Naive B cell (primary cell): Measurements from ENCODE around the gene DLG1. TPM values are rescaled to one million over a fixed set of nuclear protein-coding genes. Genes with fewer than 3 reads are reported as not detected.
A peak's percentile ranks its signal among the peaks of the same experiment; 100 is the strongest.
"Not testable (repeated sequence)": the region's sequence is repeated elsewhere in the genome, so short reads cannot be mapped to it uniquely, and the experiment has no call there.

Experiments
- ATAC-seq, 2 donors: fragments of 150-1000 bp; cut with Tn5 transposase; 2 replicates each; pipeline ENCODE4 v1.10.0; 2021; ENCODE audit warnings: low read depth in 2 of 2, mild to moderate bottlenecking in 2 of 2, moderate library complexity in 2 of 2
- DNase-seq: peaks from one replicate; pipeline ENCODE4 v3.0.0; 2022
- H3K27ac Mint-ChIP-seq, 6 donors: one replicate each; pipeline ENCODE4 v1.8.0; 2020 to 2022; ENCODE audit warnings: mild to moderate bottlenecking in 6 of 6, mixed read lengths in 6 of 6, moderate library complexity in 5 of 6, inconsistent platforms in 2 of 6
- H3K27me3 Mint-ChIP-seq, 3 donors: one replicate each; pipeline ENCODE4 v1.8.0; 2021 to 2022; ENCODE audit warnings: mixed read lengths in 3 of 3, mild to moderate bottlenecking in 1 of 3
- H3K36me3 Mint-ChIP-seq, 2 donors: one replicate each; pipeline ENCODE4 v1.8.0; 2020 to 2022; ENCODE audit warnings: mixed read lengths in 2 of 2, inconsistent platforms in 1 of 2, mild to moderate bottlenecking in 1 of 2
- H3K4me1 Mint-ChIP-seq, 3 donors: one replicate each; pipeline ENCODE4 v1.8.0; 2020 to 2022; ENCODE audit warnings: mixed read lengths in 3 of 3, inconsistent platforms in 1 of 3, mild to moderate bottlenecking in 1 of 3, moderate library complexity in 1 of 3
- H3K4me3 Mint-ChIP-seq, 8 donors: one replicate each; pipeline ENCODE4 v1.8.0; 2020 to 2022; ENCODE audit warnings: mild to moderate bottlenecking in 8 of 8, mixed read lengths in 8 of 8, moderate library complexity in 8 of 8, inconsistent platforms in 2 of 8
- H3K9me3 Mint-ChIP-seq, 7 donors: one replicate each; pipeline ENCODE4 v1.8.0; 2020 to 2022; ENCODE audit warnings: mixed read lengths in 7 of 7, mild to moderate bottlenecking in 5 of 7, inconsistent platforms in 2 of 7, moderate library complexity in 1 of 7
- polyA plus RNA-seq, 6 donors: library from polyadenylated mRNA; unstranded; fragments of 300-500 nt; fragmentation: Illumina TruSeq; gene quantifications; one replicate each; pipeline ENCODE4 v1.2.3, GENCODE V29; 2021; ENCODE audit warnings: low read depth in 6 of 6

DLG1 gene
- polyA plus RNA-seq, 6 donors from 2014 or later = 20.7 to 40.5 (median 33.2) TPM

DNA sequence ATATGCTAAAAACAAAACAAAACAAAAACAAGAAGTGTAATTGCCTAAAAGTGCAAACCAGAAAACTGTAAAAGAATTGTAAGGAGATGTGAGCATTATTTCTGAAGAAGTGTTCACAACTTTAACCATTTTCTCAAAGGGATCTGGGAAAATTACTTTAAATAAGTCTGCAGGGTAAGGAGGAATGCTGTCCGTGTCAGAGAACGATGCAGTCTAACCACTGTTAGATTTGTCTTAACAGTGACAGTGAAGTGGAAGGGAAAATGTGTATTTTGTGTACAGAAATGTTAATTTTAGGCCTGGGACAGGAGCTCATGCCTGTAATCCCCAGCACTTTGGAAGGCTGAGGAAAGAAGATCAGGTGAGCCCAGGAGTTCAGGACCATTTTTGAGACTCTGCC, 95.7 kb downstream of the DLG1 start:
- H3K27ac Mint-ChIP-seq = peak overlapping the region in 1 of 6 donors; percentile 47

DNA sequence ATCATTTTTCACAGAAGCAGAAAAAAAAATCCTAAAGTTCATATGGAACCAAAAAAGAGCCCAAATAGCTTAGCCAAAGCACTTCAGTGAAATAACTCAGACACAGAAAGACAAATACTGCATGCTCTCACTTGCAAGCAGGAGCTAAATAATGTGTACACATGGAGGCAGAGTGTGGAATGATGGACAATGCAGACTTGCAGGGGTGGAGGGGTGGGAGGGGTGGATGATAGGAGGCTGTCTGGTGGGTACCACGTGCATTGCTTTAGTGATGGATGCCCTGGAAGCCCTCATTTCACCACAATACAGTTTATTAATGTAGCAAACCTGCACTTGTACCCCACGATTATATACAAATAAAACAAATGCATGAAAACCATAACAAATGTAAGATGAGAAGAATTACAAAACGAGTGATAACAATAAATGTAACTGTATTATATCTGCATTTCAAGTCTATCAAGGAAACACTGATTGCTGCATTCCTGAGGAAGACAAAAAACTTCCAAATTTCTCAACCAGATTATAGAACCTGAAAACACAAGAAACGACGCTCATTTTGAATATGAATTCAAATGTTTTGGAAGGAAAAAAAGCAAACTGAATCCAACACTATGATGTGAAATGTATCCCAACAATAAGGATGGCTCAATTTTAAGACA, 96.5 kb downstream of the DLG1 start:
- Mint-ChIP-seq H3K4me1 (peaks cover 22 to 56% (median 46%) of the 10 kb centered on the region in 3 donors), H3K27ac (peak overlapping the region in 1 of 6 donors; percentile 34), H3K36me3 (no peaks in the 10 kb centered on the region), H3K4me3 (no peak overlapping the region), H3K27me3 (no peaks in the 10 kb centered on the region), H3K9me3 (no peaks in the 10 kb centered on the region)
- ATAC-seq (no peak), DNase-seq (no peak)

More for the DNA sequence above, 95.7 kb downstream of the DLG1 start:
- H3K4me1 Mint-ChIP-seq = peaks cover 22 to 52% (median 46%) of the 10 kb centered on the region in 3 donors
- DNase-seq (no peak), ATAC-seq (no peak)
- H3K27me3 Mint-ChIP-seq = no peaks in the 10 kb centered on the region
- H3K4me3 Mint-ChIP-seq = peak overlapping the region in 1 of 8 donors; percentile 13
- H3K36me3 Mint-ChIP-seq = no peaks in the 10 kb centered on the region
- H3K9me3 Mint-ChIP-seq = no peaks in the 10 kb centered on the region

- Mint-ChIP-seq H3K4me1 (peaks cover 19 to 56% (median 52%) of the 10 kb centered on the region in 3 donors), H3K27ac (peak overlapping the region in 1 of 6 donors; percentile 0)
- H3K27me3 Mint-ChIP-seq, ATAC-seq, H3K9me3 Mint-ChIP-seq, H3K4me3 Mint-ChIP-seq, DNase-seq, H3K36me3 Mint-ChIP-seq: not testable (repeated sequence)
Observed at GRCh38 chr3:197200856-197201255, 97.6 kb downstream of the DLG1 start.

- no peak overlapping the region for H3K4me3 Mint-ChIP-seq
- ATAC-seq (no peak), DNase-seq (no peak)
- H3K4me1 Mint-ChIP-seq = peaks cover 16 to 36% (median 28%) of the 10 kb centered on the region in 3 donors
- no peaks in the 10 kb centered on the region for H3K27me3 Mint-ChIP-seq
- H3K36me3 Mint-ChIP-seq = peaks cover 6 to 7% of the 10 kb centered on the region in 2 donors
- no peaks in the 10 kb centered on the region for H3K9me3 Mint-ChIP-seq
- H3K27ac Mint-ChIP-seq = peak overlapping the region in 2 of 6 donors; percentile 17 to 60
Observed at GRCh38 chr3:197197334-197197733, 101.1 kb downstream of the DLG1 start.

DNA sequence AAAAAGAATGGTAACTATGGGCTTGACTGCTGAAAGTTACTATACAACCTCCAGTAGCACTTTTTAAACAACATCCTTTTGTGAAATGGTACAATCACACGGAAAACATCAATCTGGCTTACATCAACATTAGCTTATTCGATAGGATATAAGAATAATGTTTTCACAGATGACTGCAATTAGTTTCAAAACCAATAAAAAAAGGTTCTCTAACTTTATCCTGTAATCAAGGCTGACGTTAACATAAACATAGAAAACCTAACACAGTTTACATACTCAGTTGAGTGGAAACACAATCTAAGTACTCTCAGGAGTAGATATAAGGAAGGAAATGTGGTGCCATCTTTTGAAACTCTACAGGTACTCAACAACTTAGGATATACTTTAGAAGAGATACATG, 102.2 kb downstream of the DLG1 start:
- Mint-ChIP-seq H3K9me3 (no peaks in the 10 kb centered on the region), H3K27me3 (no peaks in the 10 kb centered on the region), H3K36me3 (peaks cover 6 to 9% of the 10 kb centered on the region in 2 donors), H3K27ac (no peak overlapping the region), H3K4me3 (peak overlapping the region in 1 of 8 donors; percentile 22), H3K4me1 (peaks cover 11 to 27% (median 20%) of the 10 kb centered on the region in 3 donors)
- ATAC-seq (no peak), DNase-seq (no peak)

- ATAC-seq = no peak
- no peaks in the 10 kb centered on the region for H3K9me3 Mint-ChIP-seq
- peaks cover 6 to 11% of the 10 kb centered on the region in 2 donors for H3K36me3 Mint-ChIP-seq
Observed at GRCh38 chr3:197195326-197195725, 103.1 kb downstream of the DLG1 start.

DNA sequence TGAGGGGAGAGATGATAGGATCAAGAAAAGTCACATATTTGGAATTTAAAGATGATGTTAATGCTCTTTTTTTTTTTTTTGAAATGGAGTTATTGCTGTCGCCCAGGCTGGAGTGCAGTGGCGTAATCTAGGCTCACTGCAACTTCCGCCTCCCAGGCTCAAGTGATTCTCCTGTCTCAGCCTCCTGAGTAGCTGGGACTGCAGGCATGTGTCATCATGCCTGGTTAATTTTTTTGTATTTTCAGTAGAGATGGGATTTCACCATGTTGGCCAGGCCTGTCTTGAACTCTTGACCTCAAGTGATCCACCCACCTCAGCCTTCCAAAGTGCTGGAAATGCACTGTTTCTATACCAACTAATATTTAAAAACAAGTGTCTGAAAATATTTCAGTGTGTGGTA, 104.7 kb downstream of the DLG1 start:
- Mint-ChIP-seq H3K27ac (peak overlapping the region in 1 of 6 donors; percentile 56), H3K4me1 (peaks cover 3 to 15% (median 11%) of the 10 kb centered on the region in 3 donors), H3K36me3 (peaks cover 6 to 11% of the 10 kb centered on the region in 2 donors)
- not testable (repeated sequence) for DNase-seq, H3K27me3 Mint-ChIP-seq, H3K4me3 Mint-ChIP-seq, H3K9me3 Mint-ChIP-seq, ATAC-seq

More at GRCh38 chr3:197195326-197195725, 103.1 kb downstream of the DLG1 start:
- Mint-ChIP-seq H3K4me3 (peak overlapping the region in 1 of 8 donors; percentile 49), H3K27ac (no peak overlapping the region), H3K4me1 (peaks cover 5 to 18% (median 11%) of the 10 kb centered on the region in 3 donors), H3K27me3 (no peaks in the 10 kb centered on the region)
- DNase-seq = no peak

DNA sequence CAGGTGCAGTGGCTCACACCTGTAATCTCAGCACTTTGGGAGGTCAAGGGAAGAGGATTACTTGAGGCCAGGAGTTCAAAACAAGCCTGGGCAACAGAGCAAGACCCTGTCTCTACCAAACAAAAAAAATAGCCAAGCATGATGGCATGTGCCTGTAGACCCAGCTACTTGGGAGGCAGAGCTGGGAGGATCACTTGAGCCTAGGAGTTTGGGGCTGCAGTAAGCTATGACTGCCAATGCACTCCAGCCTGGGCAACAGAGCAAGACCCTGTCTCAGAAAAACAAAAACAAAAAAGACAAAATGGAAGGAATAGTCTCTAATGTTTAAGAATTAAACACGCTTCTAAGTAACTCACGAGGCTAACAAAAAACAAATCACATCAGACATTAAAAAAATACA, 106.5 kb downstream of the DLG1 start:
- H3K36me3 Mint-ChIP-seq = peaks cover 6 to 11% of the 10 kb centered on the region in 2 donors
- H3K27ac Mint-ChIP-seq = peak overlapping the region in 2 of 6 donors; percentile 35 to 44
- H3K9me3 Mint-ChIP-seq = no peaks in the 10 kb centered on the region
- H3K27me3 Mint-ChIP-seq = no peaks in the 10 kb centered on the region
- DNase-seq = no peak
- H3K4me1 Mint-ChIP-seq = peaks cover 3 to 11% (median 10%) of the 10 kb centered on the region in 3 donors
- ATAC-seq = no peak
- H3K4me3 Mint-ChIP-seq = no peak overlapping the region

DNA sequence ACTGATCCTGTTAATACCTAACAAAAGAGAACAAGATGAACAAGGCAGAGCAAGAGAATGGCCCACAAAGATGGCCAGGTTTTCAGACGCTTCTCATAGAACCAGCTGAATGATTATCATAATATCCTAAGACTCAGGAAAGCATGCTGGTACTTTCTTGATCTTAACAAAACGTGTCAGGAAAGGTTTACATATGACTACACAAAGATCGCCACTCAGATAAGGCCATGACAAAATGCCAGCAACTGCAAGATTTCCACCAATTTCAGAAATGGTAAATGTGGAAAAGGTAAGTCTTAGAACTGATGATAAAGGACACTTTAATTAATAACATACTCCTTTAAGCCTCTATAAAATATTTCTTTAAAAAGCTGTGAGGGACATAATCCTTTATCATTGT, 108.8 kb downstream of the DLG1 start:
- no peak overlapping the region for H3K4me3 Mint-ChIP-seq
- ATAC-seq (no peak), DNase-seq (no peak)
- peaks cover 0 to 5% (median 0%) of the 10 kb centered on the region in 3 donors for H3K4me1 Mint-ChIP-seq
- H3K36me3 Mint-ChIP-seq = peaks cover 0 to 4% of the 10 kb centered on the region in 2 donors
- no peaks in the 10 kb centered on the region for H3K27me3 Mint-ChIP-seq
- H3K9me3 Mint-ChIP-seq = no peaks in the 10 kb centered on the region
- no peak overlapping the region for H3K27ac Mint-ChIP-seq

DNA sequence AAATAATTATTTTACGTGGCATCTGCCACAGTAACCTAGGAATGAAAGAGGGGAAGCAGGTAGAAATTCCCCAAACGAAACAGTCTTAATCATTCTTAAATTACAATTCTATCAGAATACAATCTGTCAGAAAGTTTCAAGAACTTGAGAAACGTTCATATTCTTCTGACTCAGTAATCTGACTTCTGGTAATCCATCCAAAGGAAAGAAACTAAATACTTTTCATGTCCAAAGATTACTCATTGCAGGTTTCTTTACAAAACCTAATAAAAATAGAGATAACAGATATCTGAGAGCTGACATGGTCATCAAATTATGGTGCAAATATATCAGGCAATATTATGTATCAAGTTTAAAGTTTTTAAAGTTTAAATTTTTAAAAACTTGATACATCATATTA, 109.4 kb downstream of the DLG1 start:
- Mint-ChIP-seq H3K27ac (no peak overlapping the region), H3K36me3 (peaks cover 0 to 4% of the 10 kb centered on the region in 2 donors), H3K27me3 (no peaks in the 10 kb centered on the region), H3K4me1 (peaks cover 0 to 5% (median 0%) of the 10 kb centered on the region in 3 donors), H3K9me3 (no peaks in the 10 kb centered on the region), H3K4me3 (no peak overlapping the region)
- no peak for ATAC-seq
- DNase-seq = no peak

GRCh38 chr3:197186887-197187588, 111.4 kb downstream of the DLG1 start:
- H3K27ac Mint-ChIP-seq = peak overlapping the region in 1 of 6 donors; percentile 44
- H3K9me3 Mint-ChIP-seq = no peaks in the 10 kb centered on the region
- DNase-seq (peak; percentile 41), ATAC-seq (peak; percentile 76 to 81)
- H3K4me3 Mint-ChIP-seq = no peak overlapping the region
- H3K36me3 Mint-ChIP-seq = peaks cover 0 to 4% of the 10 kb centered on the region in 2 donors
- H3K4me1 Mint-ChIP-seq = peaks cover 0 to 7% (median 0%) of the 10 kb centered on the region in 3 donors
- no peaks in the 10 kb centered on the region for H3K27me3 Mint-ChIP-seq

- Mint-ChIP-seq H3K36me3 (no peaks in the 10 kb centered on the region), H3K27ac (no peak overlapping the region), H3K4me1 (peaks cover 7 to 10% (median 10%) of the 10 kb centered on the region in 3 donors), H3K9me3 (no peaks in the 10 kb centered on the region), H3K27me3 (no peaks in the 10 kb centered on the region), H3K4me3 (no peak overlapping the region)
- no peak for ATAC-seq
- no peak for DNase-seq
Observed at GRCh38 chr3:197183582-197183981, 114.8 kb downstream of the DLG1 start.

DNA sequence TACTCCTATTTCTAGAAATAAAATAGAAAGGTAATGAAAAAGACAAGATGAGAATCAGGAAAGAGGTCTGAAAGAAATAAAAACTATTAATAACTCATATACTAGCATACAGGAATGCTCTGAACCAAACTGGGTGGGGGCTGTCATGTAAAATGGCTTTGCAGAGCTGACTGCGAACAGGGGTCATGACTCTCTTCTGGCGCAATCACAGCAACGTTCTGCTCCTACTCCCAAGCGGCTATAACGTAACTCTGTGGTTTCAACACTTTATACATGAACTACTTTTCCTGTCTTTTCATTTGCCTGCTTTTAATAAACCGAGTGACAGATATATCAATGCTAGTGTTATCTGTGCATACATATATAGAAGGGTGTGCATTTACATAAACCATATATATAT, 116.7 kb downstream of the DLG1 start:
- no peak overlapping the region for H3K4me3 Mint-ChIP-seq
- H3K27ac Mint-ChIP-seq = peak overlapping the region in 1 of 6 donors; percentile 7
- H3K4me1 Mint-ChIP-seq = peaks cover 7 to 13% (median 12%) of the 10 kb centered on the region in 3 donors
- H3K27me3 Mint-ChIP-seq = no peaks in the 10 kb centered on the region
- ATAC-seq (no peak), DNase-seq (no peak)
- peaks cover 0 to 8% of the 10 kb centered on the region in 2 donors for H3K36me3 Mint-ChIP-seq
- H3K9me3 Mint-ChIP-seq = no peaks in the 10 kb centered on the region

DNA sequence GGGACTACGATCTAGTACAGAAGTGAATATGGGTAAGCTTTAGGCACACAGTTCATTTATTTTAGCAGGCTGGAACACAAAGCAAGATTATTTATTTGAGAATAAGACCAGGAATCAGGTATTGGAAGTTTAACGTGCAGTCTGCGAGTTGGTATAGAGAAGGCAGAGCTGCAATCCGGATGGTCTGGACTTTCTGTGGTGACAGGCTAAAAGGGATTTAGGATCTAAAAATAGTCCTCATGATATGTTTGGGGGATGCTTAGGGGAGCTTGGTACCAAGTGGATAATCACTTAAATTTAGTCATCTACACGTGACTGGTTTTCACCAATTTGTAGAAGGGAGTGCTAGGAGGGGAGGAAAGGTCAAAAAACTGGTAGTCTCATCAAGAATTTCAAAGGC, 119.4 kb downstream of the DLG1 start:
- H3K27ac Mint-ChIP-seq = no peak overlapping the region
- no peak for DNase-seq
- ATAC-seq = no peak
- H3K27me3 Mint-ChIP-seq = no peaks in the 10 kb centered on the region
- peaks cover 11 to 24% (median 23%) of the 10 kb centered on the region in 3 donors for H3K4me1 Mint-ChIP-seq
- no peaks in the 10 kb centered on the region for H3K9me3 Mint-ChIP-seq
- H3K4me3 Mint-ChIP-seq = no peak overlapping the region
- H3K36me3 Mint-ChIP-seq = peaks cover 0 to 8% of the 10 kb centered on the region in 2 donors
